ENCODE results near the gene URB2.

Gene URB2

DNA sequence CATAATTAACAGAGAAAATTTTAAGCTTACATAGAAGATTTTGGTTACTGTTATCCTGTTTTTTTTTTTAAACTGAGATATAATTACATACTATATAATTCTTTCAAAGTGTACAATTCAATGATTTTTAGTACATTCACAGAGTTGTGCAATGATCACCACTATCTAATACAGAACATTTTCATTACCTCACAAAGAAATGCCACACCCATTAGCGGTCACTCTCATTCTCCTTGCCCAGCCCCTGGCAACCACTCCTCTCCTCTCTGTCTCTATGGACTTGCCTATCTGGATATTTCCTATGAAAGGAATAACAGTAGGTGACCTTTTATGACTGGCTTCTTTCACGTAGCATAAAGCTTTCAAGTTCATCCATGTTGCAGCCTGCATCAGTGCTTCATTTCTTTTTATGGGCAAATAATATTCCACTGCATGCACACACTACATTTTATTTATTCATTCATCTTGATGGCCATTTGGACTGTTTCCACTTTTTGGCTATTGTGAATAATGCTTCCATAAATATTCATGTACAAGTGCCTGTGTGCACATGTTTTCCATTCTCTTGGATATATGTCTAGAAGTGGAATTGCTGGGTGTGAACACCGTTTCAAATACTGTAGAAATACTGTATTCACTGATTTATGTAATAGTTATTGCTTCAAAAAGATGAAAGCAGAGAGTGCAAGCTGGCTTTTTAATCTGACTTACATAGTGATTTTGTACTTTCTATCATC, 26.7 kb upstream of the URB2 start:
- Histone ChIP-seq H3K36me3 (ENCODE audit: control insufficient read depth in 2 of 2, insufficient read depth in 1 of 2, low read length in 2 of 2) (peaks cover 36 to 65% of the 10 kb centered on the region in 2 experiments; a peak in 2 of 3 replicates), H3K4me3 (ENCODE audit: low read depth, low read length) (no peak overlapping the region), H3K4me1 (ENCODE audit: control insufficient read depth, insufficient read depth, low read length) (no peaks in the 10 kb centered on the region), H3K27ac (ENCODE audit: extremely low read depth, low read depth, low read length) (no peak overlapping the region), H3K9me3 (ENCODE audit: control insufficient read depth, insufficient read depth, low read depth, low read length) (no peaks in the 10 kb centered on the region)
- ChIA-PET POLR2A (no interaction called here), CTCF (interaction anchor here (0.6 kb wide), 1 partner anchor 53 kb away, joined by 4 read pairs; no protein-coding TSS in a partner anchor)
- TF ChIP-seq SCRT2 (tag by site-specific recombination; IDR thresholded peaks at IDR 0.05) (no peak), ZNF239 (tag by site-specific recombination; IDR thresholded peaks at IDR 0.05) (peak; percentile 93), ZNF146 (tag by site-specific recombination; IDR thresholded peaks at IDR 0.05) (peak; percentile 68; the same call in 1 of the 2 replicates)

DNA sequence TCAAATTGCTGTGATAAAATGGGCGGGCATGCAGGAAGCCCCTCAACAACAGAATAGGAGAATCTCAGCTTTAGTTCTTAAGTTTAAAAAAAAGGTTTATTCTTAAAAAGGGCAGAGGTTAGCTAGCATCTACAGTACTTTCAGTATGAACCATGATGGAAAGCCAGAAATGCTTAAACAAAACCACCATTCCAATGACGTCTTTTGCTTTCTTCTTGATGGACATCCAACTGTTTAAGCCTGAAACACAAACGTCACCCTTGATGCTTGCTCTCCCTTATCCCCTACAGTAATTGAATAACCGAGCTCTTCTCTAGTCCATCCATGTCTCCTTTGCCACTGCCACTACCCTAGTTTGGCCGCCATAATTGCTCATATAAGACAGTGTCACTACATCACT, 25.8 kb upstream of the URB2 start:
- no peak overlapping the region for H3K27ac ChIP-seq (ENCODE audit: extremely low read depth, low read depth, low read length)
- TF ChIP-seq, protein P1, sequence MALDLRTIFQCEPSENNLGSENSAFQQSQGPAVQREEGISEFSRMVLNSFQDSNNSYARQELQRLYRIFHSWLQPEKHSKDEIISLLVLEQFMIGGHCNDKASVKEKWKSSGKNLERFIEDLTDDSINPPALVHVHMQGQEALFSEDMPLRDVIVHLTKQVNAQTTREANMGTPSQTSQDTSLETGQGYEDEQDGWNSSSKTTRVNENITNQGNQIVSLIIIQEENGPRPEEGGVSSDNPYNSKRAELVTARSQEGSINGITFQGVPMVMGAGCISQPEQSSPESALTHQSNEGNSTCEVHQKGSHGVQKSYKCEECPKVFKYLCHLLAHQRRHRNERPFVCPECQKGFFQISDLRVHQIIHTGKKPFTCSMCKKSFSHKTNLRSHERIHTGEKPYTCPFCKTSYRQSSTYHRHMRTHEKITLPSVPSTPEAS (tag by site-specific recombination; IDR thresholded peaks at IDR 0.05) = no peak
- TF ChIP-seq ZNF202 (tag by site-specific recombination; IDR thresholded peaks at IDR 0.05; ENCODE audit: borderline replicate concordance) = no peak
- no peak for TF ChIP-seq ZNF274 (IDR thresholded peaks at IDR 0.05; ENCODE audit: low read length)
- TF ChIP-seq ZNF274 (tag by site-specific recombination; IDR thresholded peaks at IDR 0.05; ENCODE audit: borderline replicate concordance) = no peak
- TF ChIP-seq, protein P2, sequence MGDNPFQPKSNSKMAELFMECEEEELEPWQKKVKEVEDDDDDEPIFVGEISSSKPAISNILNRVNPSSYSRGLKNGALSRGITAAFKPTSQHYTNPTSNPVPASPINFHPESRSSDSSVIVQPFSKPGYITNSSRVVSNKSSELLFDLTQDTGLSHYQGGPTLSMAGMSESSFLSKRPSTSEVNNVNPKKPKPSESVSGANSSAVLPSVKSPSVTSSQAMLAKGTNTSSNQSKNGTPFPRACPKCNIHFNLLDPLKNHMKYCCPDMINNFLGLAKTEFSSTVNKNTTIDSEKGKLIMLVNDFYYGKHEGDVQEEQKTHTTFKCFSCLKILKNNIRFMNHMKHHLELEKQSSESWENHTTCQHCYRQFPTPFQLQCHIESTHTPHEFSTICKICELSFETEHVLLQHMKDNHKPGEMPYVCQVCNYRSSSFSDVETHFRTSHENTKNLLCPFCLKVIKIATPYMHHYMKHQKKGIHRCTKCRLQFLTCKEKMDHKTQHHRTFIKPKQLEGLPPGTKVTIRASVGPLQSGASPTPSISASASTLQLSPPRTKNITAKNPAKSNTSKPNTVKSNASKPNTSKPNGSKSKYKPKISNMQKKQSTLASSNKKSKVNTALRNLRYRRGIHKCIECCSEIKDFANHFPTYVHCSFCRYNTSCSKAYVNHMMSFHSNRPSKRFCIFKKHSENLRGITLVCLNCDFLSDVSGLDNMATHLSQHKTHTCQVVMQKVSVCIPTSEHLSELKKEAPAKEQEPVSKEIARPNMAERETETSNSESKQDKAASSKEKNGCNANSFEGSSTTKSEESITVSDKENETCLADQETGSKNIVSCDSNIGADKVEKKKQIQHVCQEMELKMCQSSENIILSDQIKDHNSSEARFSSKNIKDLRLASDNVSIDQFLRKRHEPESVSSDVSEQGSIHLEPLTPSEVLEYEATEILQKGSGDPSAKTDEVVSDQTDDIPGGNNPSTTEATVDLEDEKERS (tag by site-specific recombination; IDR thresholded peaks at IDR 0.05) = no peak
- TF ChIP-seq ZNF629 (tag by site-specific recombination; IDR thresholded peaks at IDR 0.05) = no peak
- TF ChIP-seq ZNF416 (tag by site-specific recombination; IDR thresholded peaks at IDR 0.05) = no peak
- H3K4me3 ChIP-seq (ENCODE audit: low read depth, low read length) = no peak overlapping the region
- no peaks in the 10 kb centered on the region for H3K9me3 ChIP-seq (ENCODE audit: control insufficient read depth, insufficient read depth, low read depth, low read length)
- POLR2A ChIA-PET = no interaction called here
- CTCF ChIA-PET = interaction anchor here (1.4 kb wide), 1 partner anchor 41 kb away, joined by 6 read pairs; the partner anchor contains the start of gene ABCB10
- peaks cover 42 to 62% of the 10 kb centered on the region in 2 experiments for H3K36me3 ChIP-seq (ENCODE audit: control insufficient read depth in 2 of 2, insufficient read depth in 1 of 2, low read length in 2 of 2)
- H3K4me1 ChIP-seq (ENCODE audit: control insufficient read depth, insufficient read depth, low read length) = no peaks in the 10 kb centered on the region

DNA sequence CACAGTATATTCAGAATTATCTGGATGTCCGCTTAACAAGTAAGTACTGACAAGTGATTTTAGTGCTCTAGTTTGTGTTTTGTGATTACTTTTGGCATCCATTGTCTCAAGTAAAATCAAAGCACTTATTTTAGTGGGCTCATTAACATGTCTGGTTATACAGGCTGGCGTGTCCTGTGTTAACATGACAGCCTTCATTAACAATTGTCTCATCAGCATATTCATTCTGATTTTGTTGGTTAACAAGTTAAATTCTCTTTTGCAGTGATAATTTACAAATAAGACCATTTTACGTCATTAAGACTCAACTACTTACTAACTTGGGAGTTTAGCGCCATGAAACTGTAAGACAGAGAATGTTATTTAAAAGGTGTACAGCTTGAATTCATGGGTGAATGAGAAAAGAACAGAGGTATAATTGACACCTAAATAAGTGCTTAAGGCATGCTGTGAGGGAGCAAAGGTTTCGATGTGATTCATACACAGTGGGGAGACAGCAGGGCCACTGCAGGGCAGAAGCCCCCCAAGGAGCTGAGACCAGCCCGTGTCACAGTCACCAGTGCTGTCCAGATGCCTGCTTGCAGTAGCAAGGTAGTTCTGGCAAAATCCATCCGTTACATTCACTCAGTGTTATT, 22.6 kb upstream of the URB2 start:
- H3K4me3 ChIP-seq (ENCODE audit: low read depth, low read length) = no peak overlapping the region
- no peak overlapping the region for H3K27ac ChIP-seq (ENCODE audit: extremely low read depth, low read depth, low read length)
- H3K4me1 ChIP-seq (ENCODE audit: control insufficient read depth, insufficient read depth, low read length) = no peaks in the 10 kb centered on the region
- ChIA-PET CTCF (no interaction called here), POLR2A (no interaction called here)
- peak; percentile 58 for TF ChIP-seq ZIC2 (tag by site-specific recombination; IDR thresholded peaks at IDR 0.05)
- TF ChIP-seq, protein P3, sequence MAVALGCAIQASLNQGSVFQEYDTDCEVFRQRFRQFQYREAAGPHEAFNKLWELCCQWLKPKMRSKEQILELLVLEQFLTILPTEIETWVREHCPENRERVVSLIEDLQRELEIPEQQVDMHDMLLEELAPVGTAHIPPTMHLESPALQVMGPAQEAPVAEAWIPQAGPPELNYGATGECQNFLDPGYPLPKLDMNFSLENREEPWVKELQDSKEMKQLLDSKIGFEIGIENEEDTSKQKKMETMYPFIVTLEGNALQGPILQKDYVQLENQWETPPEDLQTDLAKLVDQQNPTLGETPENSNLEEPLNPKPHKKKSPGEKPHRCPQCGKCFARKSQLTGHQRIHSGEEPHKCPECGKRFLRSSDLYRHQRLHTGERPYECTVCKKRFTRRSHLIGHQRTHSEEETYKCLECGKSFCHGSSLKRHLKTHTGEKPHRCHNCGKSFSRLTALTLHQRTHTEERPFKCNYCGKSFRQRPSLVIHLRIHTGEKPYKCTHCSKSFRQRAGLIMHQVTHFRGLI (tag by site-specific recombination; IDR thresholded peaks at IDR 0.05) = no peak
- no peak for TF ChIP-seq ZSCAN23 (tag by site-specific recombination; IDR thresholded peaks at IDR 0.05)
- TF ChIP-seq ZNF133 (tag by site-specific recombination; IDR thresholded peaks at IDR 0.05) = peak; percentile 98
- no peaks in the 10 kb centered on the region for H3K9me3 ChIP-seq (ENCODE audit: control insufficient read depth, insufficient read depth, low read depth, low read length)
- peaks cover 67 to 83% of the 10 kb centered on the region in 2 experiments for H3K36me3 ChIP-seq (ENCODE audit: control insufficient read depth in 2 of 2, insufficient read depth in 1 of 2, low read length in 2 of 2)
